Keratinocyte (primary cell): ENCODE measurements around the gene DFFB. TPM values are rescaled to one million over a fixed set of nuclear protein-coding genes. Genes with fewer than 3 reads are reported as not detected.

Source experiments
- DNase-seq: peaks from one replicate; pipeline ENCODE4 v3.0.0-alpha.2; 2011; ENCODE audit warnings: low read depth, missing footprints, low spot score
- FAIRE-seq: peaks from 2 replicates; lab custom pipeline; 2011; peaks lifted over from hg19 to GRCh38; lab: Jason Lieb, UNC
- H2AFZ ChIP-seq: 2 replicates; pipeline ENCODE4 v1.6.0; 2012; ENCODE audit warnings: low read length, control low read depth, inconsistent platforms; ENCODE audit not compliant: control insufficient read depth
- H3K27ac ChIP-seq: 2 replicates; pipeline ENCODE4 v1.5.1; 2011; ENCODE audit warnings: low read length; ENCODE audit not compliant: control insufficient read depth, insufficient read depth
- H3K27me3 ChIP-seq: 3 replicates; pipeline ENCODE4 v1.6.0; 2011; ENCODE audit warnings: low read length; ENCODE audit not compliant: control insufficient read depth, insufficient read depth; ENCODE audit errors: extremely low read depth
- H3K36me3 ChIP-seq, 2 experiments: 2 replicates in 1 of 2; 3 replicates in 1 of 2; pipeline ENCODE4 v1.5.1; 2011; ENCODE audit warnings: low read length in 2 of 2, mild to moderate bottlenecking in 1 of 2; ENCODE audit not compliant: control insufficient read depth in 2 of 2, insufficient read depth in 2 of 2; ENCODE audit errors: extremely low read depth in 1 of 2
- H3K4me1 ChIP-seq: 3 replicates; pipeline ENCODE4 v1.5.1; 2011; ENCODE audit warnings: low read length; ENCODE audit not compliant: control insufficient read depth, insufficient read depth; ENCODE audit errors: extremely low read depth
- H3K4me2 ChIP-seq: 3 replicates; pipeline ENCODE4 v1.6.0; 2011; ENCODE audit warnings: low read depth, low read length; ENCODE audit not compliant: control insufficient read depth, insufficient read depth; ENCODE audit errors: extremely low read depth
- H3K4me3 ChIP-seq, 3 experiments: fragments of 200-600 bp in 1 of 3; sonication (generic) in 1 of 3; 2 replicates in 2 of 3; 3 replicates in 1 of 3; pipeline ENCODE4 v1.5.1; 2011 to 2016; ENCODE audit warnings: low read length in 3 of 3, mild to moderate bottlenecking in 3 of 3, control low read depth in 2 of 3, inconsistent platforms in 1 of 3, low read depth in 1 of 3, mixed read lengths in 1 of 3, mixed run types in 1 of 3, moderate library complexity in 1 of 3; ENCODE audit not compliant: control insufficient read depth in 2 of 3, insufficient read depth in 2 of 3; ENCODE audit errors: extremely low read depth in 1 of 3
- H3K79me2 ChIP-seq: 2 replicates; pipeline ENCODE4 v1.6.0; 2012; ENCODE audit warnings: low read length; ENCODE audit not compliant: control insufficient read depth, insufficient read depth
- H3K9ac ChIP-seq: 3 replicates; pipeline ENCODE4 v1.6.0; 2011; ENCODE audit warnings: low read length; ENCODE audit not compliant: control insufficient read depth, insufficient read depth; ENCODE audit errors: extremely low read depth
- H3K9me1 ChIP-seq: 3 replicates; pipeline ENCODE4 v1.6.0; 2011; ENCODE audit warnings: low read length; ENCODE audit not compliant: control insufficient read depth, insufficient read depth; ENCODE audit errors: extremely low read depth
- H3K9me3 ChIP-seq: 2 replicates; pipeline ENCODE4 v1.5.1; 2012; ENCODE audit warnings: low read depth, low read length; ENCODE audit not compliant: control insufficient read depth
- H4K20me1 ChIP-seq: 3 replicates; pipeline ENCODE4 v1.6.0; 2011; ENCODE audit warnings: low read length; ENCODE audit not compliant: control insufficient read depth, insufficient read depth; ENCODE audit errors: extremely low read depth
- CTCF ChIP-seq, 3 experiments: IDR thresholded peaks in 1 of 3; conservative IDR thresholded peaks in 1 of 3; optimal IDR thresholded peaks in 1 of 3; 2 replicates in 2 of 3; 3 replicates in 1 of 3; pipeline versions ENCODE3 to v1.5.1; 2011; ENCODE audit warnings: low read length in 3 of 3, mild to moderate bottlenecking in 3 of 3, moderate library complexity in 2 of 3, control low read depth in 1 of 3, inconsistent platforms in 1 of 3; ENCODE audit not compliant: insufficient read depth in 2 of 3; ENCODE audit errors: extremely low read depth in 1 of 3
- EZH2 ChIP-seq: IDR thresholded peaks from one replicate; pipeline ENCODE4 v1.6.1; 2012; ENCODE audit warnings: inconsistent platforms, mild to moderate bottlenecking, low read length, moderate library complexity
- dilution Hi-C: fragments of 300-500 bp; cut with MboI; formaldehyde crosslinking; loops from one replicate; pipeline ENCODE4 v1.7.0; 2020; ENCODE audit warnings: low sequenced_read_pairs; ENCODE audit not compliant: extremely low pct_ligation_motif_present
- polyA plus RNA-seq, 5 experiments: library from polyadenylated mRNA; depleted of rRNA in 3 of 5; stranded (reverse) in 3 of 5; stranded (forward) in 1 of 5; unstranded in 1 of 5; fragments of >200 nt; gene quantifications; 1 replicate in 1 of 5; 2 replicates in 3 of 5; 3 replicates in 1 of 5; pipeline versions ENCODE4 v1.2.1 to v1.2.3, GENCODE V29; 2011 to 2012; ENCODE audit warnings: missing spikeins in 2 of 5, low read depth in 1 of 5, low replicate concordance in 1 of 5

Gene DFFB
- polyA plus RNA-seq, 1 donor (not counting 4 experiments of a cell fraction or from before 2014, with no cell fraction given), result 5.2 TPM

GRCh38 chr1:3914911-3915310 is 57.6 kb downstream of the DFFB start:
- no peak overlapping the region for H3K27ac ChIP-seq
- DNase-seq, result no peak
- H3K9ac ChIP-seq, result no peak overlapping the region
- H3K36me3 ChIP-seq, result no peaks in the 10 kb centered on the region
- TF ChIP-seq CTCF (optimal IDR thresholded peaks at IDR 0.05 in 1 of 3, IDR thresholded peaks at IDR 0.05 in 1 of 3, conservative IDR thresholded peaks at IDR 0.05 in 1 of 3; ENCODE audit: extremely low read depth in 1 of 3, insufficient read depth in 2 of 3, low read length in 3 of 3) (no peak), EZH2 (no peak)
- no peak overlapping the region for H2AFZ ChIP-seq
- H3K79me2 ChIP-seq, result no peaks in the 10 kb centered on the region
- H3K9me1 ChIP-seq, result no peaks in the 10 kb centered on the region
- dilution Hi-C loops, result no loop called here
- H3K4me1 ChIP-seq, result peaks cover 3% of the 10 kb centered on the region
- no peaks in the 10 kb centered on the region for H4K20me1 ChIP-seq
- H3K4me3 ChIP-seq, result no peak overlapping the region
- peaks cover 8% of the 10 kb centered on the region for H3K27me3 ChIP-seq
- FAIRE-seq, result no peak
- no peak overlapping the region for H3K4me2 ChIP-seq
- no peaks in the 10 kb centered on the region for H3K9me3 ChIP-seq

GRCh38 chr1:3915551-3916121 is 58.4 kb downstream of the DFFB start:
- no peaks in the 10 kb centered on the region for H3K9me1 ChIP-seq
- no peak for FAIRE-seq
- H3K27me3 ChIP-seq, result peaks cover 8% of the 10 kb centered on the region
- no peaks in the 10 kb centered on the region for H3K9me3 ChIP-seq
- no peaks in the 10 kb centered on the region for H3K36me3 ChIP-seq
- H3K4me3 ChIP-seq, result no peak overlapping the region
- dilution Hi-C loops, result no loop called here
- TF ChIP-seq EZH2 (no peak), CTCF (optimal IDR thresholded peaks at IDR 0.05 in 1 of 3, IDR thresholded peaks at IDR 0.05 in 1 of 3, conservative IDR thresholded peaks at IDR 0.05 in 1 of 3; ENCODE audit: extremely low read depth in 1 of 3, insufficient read depth in 2 of 3, low read length in 3 of 3) (no peak)
- no peaks in the 10 kb centered on the region for H3K79me2 ChIP-seq
- H3K27ac ChIP-seq, result no peak overlapping the region
- H3K4me2 ChIP-seq, result no peak overlapping the region
- H3K9ac ChIP-seq, result no peak overlapping the region
- H3K4me1 ChIP-seq, result peaks cover 3% of the 10 kb centered on the region
- no peak overlapping the region for H2AFZ ChIP-seq
- DNase-seq, result no peak
- H4K20me1 ChIP-seq, result no peaks in the 10 kb centered on the region
